K562 (cell line): ENCODE measurements around the gene SHROOM3. TPM values are rescaled to one million over a fixed set of nuclear protein-coding genes. Genes with fewer than 3 reads are reported as not detected.

ENCODE experiments used
- CHD2 ChIP-seq: IDR thresholded peaks from 2 replicates; pipeline ENCODE4 v1.6.1; 2011; ENCODE audit warnings: low read depth, low read length
- ELF4 ChIP-seq: fragments of 450-650 bp; formaldehyde crosslinking; IDR thresholded peaks from 2 replicates; pipeline ENCODE4 v1.4.0; 2022; ENCODE audit warnings: missing genetic modification characterization
- KAT8 ChIP-seq: fragments of 450-650 bp; IDR thresholded peaks from 2 replicates; pipeline ENCODE4 v1.6.1; 2016; ENCODE audit warnings: low read depth, mild to moderate bottlenecking
- LEF1 ChIP-seq: fragments of 450-650 bp; IDR thresholded peaks from 2 replicates; pipeline ENCODE4 v1.6.1; 2016; ENCODE audit warnings: mild to moderate bottlenecking
- MITF ChIP-seq: IDR thresholded peaks from 2 replicates; pipeline ENCODE4 v1.6.1; 2014; ENCODE audit warnings: antibody characterized with exemption
- MTF1 ChIP-seq: fragments of 250-450 bp; sonication (Bioruptor Pico); IDR thresholded peaks from 2 replicates; pipeline ENCODE4 v1.9.0; 2021; ENCODE audit warnings: moderate library complexity, mild to moderate bottlenecking, inconsistent platforms, borderline replicate concordance
- OTX1 ChIP-seq: fragments of 450-650 bp; formaldehyde crosslinking; IDR thresholded peaks from 2 replicates; pipeline ENCODE4 v1.4.0; 2022; ENCODE audit warnings: mild to moderate bottlenecking
- POLR2A ChIP-seq: fragments of 450-650 bp; conservative IDR thresholded peaks from 2 replicates; pipeline ENCODE4 v1.6.1; 2016
- POLR3G ChIP-seq: IDR thresholded peaks from 2 replicates; pipeline ENCODE4 v1.6.1; 2011; ENCODE audit not compliant: insufficient read length, insufficient replicate concordance; ENCODE audit errors: extremely low read depth
- PURB ChIP-seq: sonication (generic); formaldehyde crosslinking; IDR thresholded peaks from 2 replicates; pipeline ENCODE4 v1.9.0; 2021; ENCODE audit warnings: low read depth, mild to moderate bottlenecking, missing genetic modification reagents
- RNF219 ChIP-seq: fragments of 250-450 bp; sonication (Bioruptor Pico); IDR thresholded peaks from 2 replicates; pipeline ENCODE4 v1.5.0; 2022; ENCODE audit warnings: mild to moderate bottlenecking
- SMARCA4 ChIP-seq: fragments of 450-650 bp; IDR thresholded peaks from 2 replicates; pipeline ENCODE4 v1.6.1; 2016
- U2AF2 ChIP-seq: fragments of 200-400 bp; formaldehyde crosslinking; optimal IDR thresholded peaks from 2 replicates; pipeline ENCODE3; 2017; ENCODE audit warnings: low read depth, mild to moderate bottlenecking, low read length
- ZNF76 ChIP-seq: fragments of 250-450 bp; sonication (Bioruptor Pico); IDR thresholded peaks from 2 replicates; pipeline ENCODE4 v1.4.0; 2020; ENCODE audit warnings: mild to moderate bottlenecking, moderate library complexity, borderline replicate concordance
- polyA plus RNA-seq, 8 experiments: library from polyadenylated mRNA; depleted of rRNA in 4 of 8; stranded (reverse) in 5 of 8; unstranded in 3 of 8; fragments of >200 nt; fragmentation: Nextera tagmentation in 2 of 8; fragmentation: Illumina TruSeq in 1 of 8; extraction: Ambion mirVana in 2 of 8; extraction: Trizol in 1 of 8; gene quantifications; 2 replicates each; pipeline versions ENCODE4 v1.2.1 to v1.2.3, GENCODE V29; 2011 to 2014; ENCODE audit warnings: inconsistent platforms in 1 of 8, missing spikeins in 1 of 8
- total RNA-seq, 7 experiments: library from RNA; depleted of rRNA in 6 of 7; stranded (reverse); fragments of >200 nt in 6 of 7; fragmentation: Illumina TruSeq in 2 of 7; extraction: Trizol in 2 of 7; gene quantifications; 2 replicates each; pipeline versions ENCODE4 v1.2.1 to v1.2.3, GENCODE V29; 2011 to 2021; ENCODE audit warnings: low replicate concordance in 1 of 7
- TF ChIP-seq, protein P1 (sequence below): fragments of 450-650 bp; IDR thresholded peaks from 2 replicates; pipeline ENCODE4 v1.6.1; 2016; ENCODE audit warnings: mild to moderate bottlenecking, moderate library complexity

Gene SHROOM3
- total and polyA plus RNA-seq, 9 of the 15 experiments (the other 6 are each of a cell fraction or from before 2014, with no cell fraction given), result 0.01 to 0.07 TPM; not detected in 7

DNA sequence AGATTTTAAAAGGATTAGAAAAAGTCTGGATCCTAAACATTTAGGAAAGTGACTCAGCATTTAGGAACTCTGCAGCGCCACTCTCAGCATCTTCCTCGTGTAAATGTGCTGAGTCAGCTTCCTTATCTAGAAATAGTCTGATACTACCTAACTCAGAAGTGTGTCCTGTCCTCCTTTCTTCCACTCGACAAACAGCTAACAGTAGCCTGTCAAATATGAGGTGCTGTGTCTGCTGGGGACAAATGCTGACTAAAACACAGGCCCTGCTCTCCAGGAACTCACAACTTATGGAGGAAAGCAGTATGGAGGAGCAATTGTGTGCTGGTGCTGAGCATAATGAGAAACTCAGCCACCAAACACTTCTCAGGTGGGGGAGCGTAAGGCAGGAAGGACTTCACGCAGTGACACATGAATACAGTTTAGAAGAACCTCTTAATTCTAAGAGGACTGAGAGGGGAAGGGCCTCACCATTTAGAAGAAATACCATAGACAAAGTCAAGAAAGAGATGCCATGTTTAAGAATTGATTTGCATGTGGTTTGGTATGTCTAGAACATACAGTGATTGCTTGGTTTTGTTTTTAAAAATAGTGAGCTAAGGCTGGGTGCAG, 337.6 kb downstream of the SHROOM3 start (continued):
- TF ChIP-seq RNF219 (CRISPR knock-in tag) (no peak), OTX1 (CRISPR knock-in tag) (peak; percentile 56; the same call in 1 of the 2 replicates), KAT8 (no peak), U2AF2 (no peak), LEF1 (no peak), PURB (CRISPR knock-in tag) (no peak), ZNF76 (CRISPR knock-in tag) (no peak), ELF4 (CRISPR knock-in tag) (no peak), POLR3G (no peak), POLR2A (no peak), SMARCA4 (peak; percentile 67), MITF (no peak), MTF1 (CRISPR knock-in tag) (no peak), CHD2 (no peak)
- TF ChIP-seq, protein P1, sequence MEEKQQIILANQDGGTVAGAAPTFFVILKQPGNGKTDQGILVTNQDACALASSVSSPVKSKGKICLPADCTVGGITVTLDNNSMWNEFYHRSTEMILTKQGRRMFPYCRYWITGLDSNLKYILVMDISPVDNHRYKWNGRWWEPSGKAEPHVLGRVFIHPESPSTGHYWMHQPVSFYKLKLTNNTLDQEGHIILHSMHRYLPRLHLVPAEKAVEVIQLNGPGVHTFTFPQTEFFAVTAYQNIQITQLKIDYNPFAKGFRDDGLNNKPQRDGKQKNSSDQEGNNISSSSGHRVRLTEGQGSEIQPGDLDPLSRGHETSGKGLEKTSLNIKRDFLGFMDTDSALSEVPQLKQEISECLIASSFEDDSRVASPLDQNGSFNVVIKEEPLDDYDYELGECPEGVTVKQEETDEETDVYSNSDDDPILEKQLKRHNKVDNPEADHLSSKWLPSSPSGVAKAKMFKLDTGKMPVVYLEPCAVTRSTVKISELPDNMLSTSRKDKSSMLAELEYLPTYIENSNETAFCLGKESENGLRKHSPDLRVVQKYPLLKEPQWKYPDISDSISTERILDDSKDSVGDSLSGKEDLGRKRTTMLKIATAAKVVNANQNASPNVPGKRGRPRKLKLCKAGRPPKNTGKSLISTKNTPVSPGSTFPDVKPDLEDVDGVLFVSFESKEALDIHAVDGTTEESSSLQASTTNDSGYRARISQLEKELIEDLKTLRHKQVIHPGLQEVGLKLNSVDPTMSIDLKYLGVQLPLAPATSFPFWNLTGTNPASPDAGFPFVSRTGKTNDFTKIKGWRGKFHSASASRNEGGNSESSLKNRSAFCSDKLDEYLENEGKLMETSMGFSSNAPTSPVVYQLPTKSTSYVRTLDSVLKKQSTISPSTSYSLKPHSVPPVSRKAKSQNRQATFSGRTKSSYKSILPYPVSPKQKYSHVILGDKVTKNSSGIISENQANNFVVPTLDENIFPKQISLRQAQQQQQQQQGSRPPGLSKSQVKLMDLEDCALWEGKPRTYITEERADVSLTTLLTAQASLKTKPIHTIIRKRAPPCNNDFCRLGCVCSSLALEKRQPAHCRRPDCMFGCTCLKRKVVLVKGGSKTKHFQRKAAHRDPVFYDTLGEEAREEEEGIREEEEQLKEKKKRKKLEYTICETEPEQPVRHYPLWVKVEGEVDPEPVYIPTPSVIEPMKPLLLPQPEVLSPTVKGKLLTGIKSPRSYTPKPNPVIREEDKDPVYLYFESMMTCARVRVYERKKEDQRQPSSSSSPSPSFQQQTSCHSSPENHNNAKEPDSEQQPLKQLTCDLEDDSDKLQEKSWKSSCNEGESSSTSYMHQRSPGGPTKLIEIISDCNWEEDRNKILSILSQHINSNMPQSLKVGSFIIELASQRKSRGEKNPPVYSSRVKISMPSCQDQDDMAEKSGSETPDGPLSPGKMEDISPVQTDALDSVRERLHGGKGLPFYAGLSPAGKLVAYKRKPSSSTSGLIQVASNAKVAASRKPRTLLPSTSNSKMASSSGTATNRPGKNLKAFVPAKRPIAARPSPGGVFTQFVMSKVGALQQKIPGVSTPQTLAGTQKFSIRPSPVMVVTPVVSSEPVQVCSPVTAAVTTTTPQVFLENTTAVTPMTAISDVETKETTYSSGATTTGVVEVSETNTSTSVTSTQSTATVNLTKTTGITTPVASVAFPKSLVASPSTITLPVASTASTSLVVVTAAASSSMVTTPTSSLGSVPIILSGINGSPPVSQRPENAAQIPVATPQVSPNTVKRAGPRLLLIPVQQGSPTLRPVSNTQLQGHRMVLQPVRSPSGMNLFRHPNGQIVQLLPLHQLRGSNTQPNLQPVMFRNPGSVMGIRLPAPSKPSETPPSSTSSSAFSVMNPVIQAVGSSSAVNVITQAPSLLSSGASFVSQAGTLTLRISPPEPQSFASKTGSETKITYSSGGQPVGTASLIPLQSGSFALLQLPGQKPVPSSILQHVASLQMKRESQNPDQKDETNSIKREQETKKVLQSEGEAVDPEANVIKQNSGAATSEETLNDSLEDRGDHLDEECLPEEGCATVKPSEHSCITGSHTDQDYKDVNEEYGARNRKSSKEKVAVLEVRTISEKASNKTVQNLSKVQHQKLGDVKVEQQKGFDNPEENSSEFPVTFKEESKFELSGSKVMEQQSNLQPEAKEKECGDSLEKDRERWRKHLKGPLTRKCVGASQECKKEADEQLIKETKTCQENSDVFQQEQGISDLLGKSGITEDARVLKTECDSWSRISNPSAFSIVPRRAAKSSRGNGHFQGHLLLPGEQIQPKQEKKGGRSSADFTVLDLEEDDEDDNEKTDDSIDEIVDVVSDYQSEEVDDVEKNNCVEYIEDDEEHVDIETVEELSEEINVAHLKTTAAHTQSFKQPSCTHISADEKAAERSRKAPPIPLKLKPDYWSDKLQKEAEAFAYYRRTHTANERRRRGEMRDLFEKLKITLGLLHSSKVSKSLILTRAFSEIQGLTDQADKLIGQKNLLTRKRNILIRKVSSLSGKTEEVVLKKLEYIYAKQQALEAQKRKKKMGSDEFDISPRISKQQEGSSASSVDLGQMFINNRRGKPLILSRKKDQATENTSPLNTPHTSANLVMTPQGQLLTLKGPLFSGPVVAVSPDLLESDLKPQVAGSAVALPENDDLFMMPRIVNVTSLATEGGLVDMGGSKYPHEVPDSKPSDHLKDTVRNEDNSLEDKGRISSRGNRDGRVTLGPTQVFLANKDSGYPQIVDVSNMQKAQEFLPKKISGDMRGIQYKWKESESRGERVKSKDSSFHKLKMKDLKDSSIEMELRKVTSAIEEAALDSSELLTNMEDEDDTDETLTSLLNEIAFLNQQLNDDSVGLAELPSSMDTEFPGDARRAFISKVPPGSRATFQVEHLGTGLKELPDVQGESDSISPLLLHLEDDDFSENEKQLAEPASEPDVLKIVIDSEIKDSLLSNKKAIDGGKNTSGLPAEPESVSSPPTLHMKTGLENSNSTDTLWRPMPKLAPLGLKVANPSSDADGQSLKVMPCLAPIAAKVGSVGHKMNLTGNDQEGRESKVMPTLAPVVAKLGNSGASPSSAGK, result peak; percentile 17; the same call in 1 of the 2 replicates
